Activated B cell treated with CpG ODN at 0.5 μM for 24 hours (primary cell): ENCODE data around the gene GNAL. TPM values are rescaled to one million over a fixed set of nuclear protein-coding genes. Genes with fewer than 3 reads are reported as not detected.
"Not testable (repeated sequence)": the region's sequence is repeated elsewhere in the genome, so short reads cannot be mapped to it uniquely, and the experiment has no call there.

Experiments
- ATAC-seq: fragments of 200-7000 bp; cut with Tn5 transposase; one replicate; pipeline ENCODE4 v1.10.0; 2021; ENCODE audit warnings: low read depth, mild to moderate bottlenecking, moderate library complexity
- CTCF ChIA-PET: fragments of 350-600 bp; sonication (Branson Sonifier 250); formaldehyde crosslinking; loops from one replicate; lab custom pipeline; 2021; ENCODE audit warnings: antibody characterized with exemption; lab: Charles Lee
- POLR2A ChIA-PET: fragments of 350-600 bp; sonication (Branson Sonifier 250); formaldehyde crosslinking; loops from one replicate; lab custom pipeline; 2021; ENCODE audit warnings: antibody characterized with exemption; lab: Charles Lee
- DNase-seq: peaks from one replicate; pipeline ENCODE4 v3.0.0; 2022
- H3K27ac Mint-ChIP-seq: one replicate; pipeline ENCODE4 v1.8.0; 2020; ENCODE audit warnings: mixed read lengths
- H3K27me3 Mint-ChIP-seq: one replicate; pipeline ENCODE4 v1.8.0; 2021; ENCODE audit warnings: mixed read lengths
- H3K36me3 Mint-ChIP-seq: one replicate; pipeline ENCODE4 v1.8.0; 2021; ENCODE audit warnings: low read depth, mixed read lengths
- H3K4me1 Mint-ChIP-seq: one replicate; pipeline ENCODE4 v1.8.0; 2021; ENCODE audit warnings: mixed read lengths
- H3K4me3 Mint-ChIP-seq: one replicate; pipeline ENCODE4 v1.8.0; 2020; ENCODE audit warnings: mild to moderate bottlenecking, mixed read lengths
- H3K9me3 Mint-ChIP-seq: one replicate; pipeline ENCODE4 v1.8.0; 2020; ENCODE audit warnings: mixed read lengths
- intact Hi-C: fragments of 100-400 bp; cut with micrococcal nuclease; formaldehyde crosslinking; loops from one replicate; pipeline ENCODE4 v1.15.1; 2024
- total RNA-seq: library from RNA; stranded (reverse); gene quantifications from 2 replicates; pipeline ENCODE4 v1.2.3, GENCODE V29; 2022
- TF ChIP-seq, protein P1 (sequence below): fragments of 200-600 bp; IDR thresholded peaks from one replicate; pipeline ENCODE4 v1.8.0; 2022; ENCODE audit warnings: antibody characterized with exemption, mild to moderate bottlenecking

The GNAL gene
- total RNA-seq, 1 donor from 2014 or later: not detected

DNA sequence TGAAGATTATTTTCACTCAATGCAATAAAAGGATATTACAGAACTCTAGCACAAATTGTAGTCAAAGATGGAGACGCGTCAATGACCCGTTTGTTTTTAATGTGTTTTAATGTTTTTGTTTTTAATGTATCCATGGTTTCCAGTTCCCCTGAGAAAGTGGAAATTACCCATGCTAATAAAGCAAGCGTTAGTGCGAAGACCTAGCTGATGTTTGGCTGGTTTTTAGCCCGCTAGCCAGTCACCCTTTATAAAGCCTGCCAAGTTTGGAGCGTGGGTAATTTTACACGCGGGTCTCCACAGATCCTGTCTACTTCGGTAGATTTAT, 161.7 kb downstream of the GNAL start:
- no peaks in the 10 kb centered on the region for H3K9me3 Mint-ChIP-seq
- TF ChIP-seq, protein P1, sequence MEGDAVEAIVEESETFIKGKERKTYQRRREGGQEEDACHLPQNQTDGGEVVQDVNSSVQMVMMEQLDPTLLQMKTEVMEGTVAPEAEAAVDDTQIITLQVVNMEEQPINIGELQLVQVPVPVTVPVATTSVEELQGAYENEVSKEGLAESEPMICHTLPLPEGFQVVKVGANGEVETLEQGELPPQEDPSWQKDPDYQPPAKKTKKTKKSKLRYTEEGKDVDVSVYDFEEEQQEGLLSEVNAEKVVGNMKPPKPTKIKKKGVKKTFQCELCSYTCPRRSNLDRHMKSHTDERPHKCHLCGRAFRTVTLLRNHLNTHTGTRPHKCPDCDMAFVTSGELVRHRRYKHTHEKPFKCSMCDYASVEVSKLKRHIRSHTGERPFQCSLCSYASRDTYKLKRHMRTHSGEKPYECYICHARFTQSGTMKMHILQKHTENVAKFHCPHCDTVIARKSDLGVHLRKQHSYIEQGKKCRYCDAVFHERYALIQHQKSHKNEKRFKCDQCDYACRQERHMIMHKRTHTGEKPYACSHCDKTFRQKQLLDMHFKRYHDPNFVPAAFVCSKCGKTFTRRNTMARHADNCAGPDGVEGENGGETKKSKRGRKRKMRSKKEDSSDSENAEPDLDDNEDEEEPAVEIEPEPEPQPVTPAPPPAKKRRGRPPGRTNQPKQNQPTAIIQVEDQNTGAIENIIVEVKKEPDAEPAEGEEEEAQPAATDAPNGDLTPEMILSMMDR: no peak
- ChIA-PET CTCF (interaction anchor here (1.6 kb wide), 1 partner anchor 87 kb away, joined by 5 read pairs; no protein-coding TSS in a partner anchor), POLR2A (interaction anchor here (0.9 to 2.1 kb wide), 6 partner anchors 31 to 526 kb away, joined by 3 to 12 read pairs (median 6); partner anchors contain the start of genes AFG3L2, IMPA2 and MPPE1)
- no peaks in the 10 kb centered on the region for H3K27me3 Mint-ChIP-seq
- DNase-seq (no peak), ATAC-seq (peak; percentile 38)
- peaks cover 52% of the 10 kb centered on the region for H3K4me1 Mint-ChIP-seq
- intact Hi-C loops: loop anchor here (1.0 to 10.0 kb wide), 13 partner anchors 33 to 1938 kb away; partner anchors contain the start of genes CEP192, IMPA2, MPPE1 and NAPG
- peak overlapping the region; percentile 100 for H3K4me3 Mint-ChIP-seq
- peaks cover 22% of the 10 kb centered on the region for H3K36me3 Mint-ChIP-seq
- H3K27ac Mint-ChIP-seq: peak overlapping the region; percentile 99

DNA sequence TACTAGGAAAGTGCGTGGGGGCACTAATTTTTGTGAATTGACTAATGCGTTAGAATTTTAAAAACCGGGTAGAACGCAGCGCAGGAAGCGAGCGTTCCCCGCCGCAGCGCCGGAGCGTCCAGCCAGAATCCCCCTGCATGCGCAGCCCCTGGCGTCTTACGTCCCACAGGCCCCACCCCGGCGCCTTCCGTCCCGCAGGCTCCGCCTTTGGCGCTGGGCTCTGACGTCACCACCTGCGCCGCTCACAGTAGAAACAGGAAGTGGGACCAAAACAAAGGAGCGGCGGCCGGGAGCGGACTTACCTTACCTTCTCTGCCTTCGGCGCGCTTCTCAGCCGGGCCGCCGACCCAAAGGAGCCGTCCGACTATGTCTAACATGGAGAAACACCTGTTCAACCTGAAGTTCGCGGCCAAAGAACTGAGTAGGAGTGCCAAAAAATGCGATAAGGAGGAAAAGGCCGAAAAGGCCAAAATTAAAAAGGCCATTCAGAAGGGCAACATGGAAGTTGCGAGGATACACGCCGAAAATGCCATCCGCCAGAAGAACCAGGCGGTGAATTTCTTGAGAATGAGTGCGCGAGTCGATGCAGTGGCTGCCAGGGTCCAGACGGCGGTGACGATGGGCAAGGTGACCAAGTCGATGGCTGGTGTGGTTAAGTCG, 162.2 kb downstream of the GNAL start, which contains the start of gene CHMP1B:
Gene CHMP1B (plus strand): TSS at position 268 of the 660 bp plus-strand sequence. CDS start 99 bp downstream, at position 367.
- DNase-seq (peak; percentile 98), ATAC-seq (peak; percentile 94)
- peak within 1 kb of the TSS; percentile 100 for H3K4me3 Mint-ChIP-seq
- H3K9me3 Mint-ChIP-seq: no peaks in the 10 kb centered on the region
- peak within 1 kb of the TSS; percentile 99 for H3K27ac Mint-ChIP-seq
- ChIA-PET CTCF (interaction anchor here (1.6 kb wide), 1 partner anchor 87 kb away, joined by 5 read pairs; no protein-coding TSS in a partner anchor), POLR2A (interaction anchor here (0.9 to 2.1 kb wide), 8 partner anchors 30 to 526 kb away, joined by 3 to 12 read pairs (median 6); partner anchors contain the start of genes AFG3L2, IMPA2 and MPPE1)
- H3K36me3 Mint-ChIP-seq: peaks cover 26% of the 10 kb centered on the region
- intact Hi-C loops: loop anchor here (1.0 to 10.0 kb wide), 13 partner anchors 32 to 1939 kb away; partner anchors contain the start of genes CEP192, IMPA2, MPPE1 and NAPG
- H3K27me3 Mint-ChIP-seq: no peaks in the 10 kb centered on the region
- TF ChIP-seq, protein P1: no peak
- H3K4me1 Mint-ChIP-seq: peaks cover 52% of the 10 kb centered on the region

DNA sequence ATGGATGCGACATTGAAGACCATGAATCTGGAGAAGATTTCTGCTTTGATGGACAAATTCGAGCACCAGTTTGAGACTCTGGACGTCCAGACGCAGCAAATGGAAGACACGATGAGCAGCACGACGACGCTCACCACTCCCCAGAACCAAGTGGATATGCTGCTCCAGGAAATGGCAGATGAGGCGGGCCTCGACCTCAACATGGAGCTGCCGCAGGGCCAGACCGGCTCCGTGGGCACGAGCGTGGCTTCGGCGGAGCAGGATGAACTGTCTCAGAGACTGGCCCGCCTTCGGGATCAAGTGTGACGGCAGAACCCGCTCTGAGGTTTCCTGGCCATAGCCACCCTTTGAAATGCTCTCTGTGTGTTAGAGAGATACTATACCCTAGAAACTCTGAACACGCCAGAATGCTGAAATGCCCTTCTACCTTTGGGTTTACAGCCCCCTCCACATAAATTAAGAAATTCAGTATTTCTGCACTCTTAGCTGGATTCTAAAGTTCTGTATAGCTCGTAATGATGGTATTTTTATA, 162.8 kb downstream of the GNAL start:
- ChIA-PET POLR2A (interaction anchor here (0.7 to 1.3 kb wide), 5 partner anchors 30 to 130 kb away, joined by 3 to 6 read pairs (median 3); partner anchors contain the start of genes IMPA2 and MPPE1), CTCF (no interaction called here)
- ATAC-seq: peak; percentile 26
- Mint-ChIP-seq H3K36me3 (peaks cover 26% of the 10 kb centered on the region), H3K27me3 (no peaks in the 10 kb centered on the region), H3K4me1 (peaks cover 52% of the 10 kb centered on the region), H3K4me3 (peak overlapping the region; percentile 100), H3K9me3 (no peaks in the 10 kb centered on the region), H3K27ac (peak overlapping the region; percentile 99)
- TF ChIP-seq, protein P1: no peak
- peak; percentile 29 for DNase-seq
- intact Hi-C loops: loop anchor here (1.0 to 10.0 kb wide), 13 partner anchors 31 to 1940 kb away; partner anchors contain the start of genes CEP192, IMPA2, MPPE1 and NAPG

DNA sequence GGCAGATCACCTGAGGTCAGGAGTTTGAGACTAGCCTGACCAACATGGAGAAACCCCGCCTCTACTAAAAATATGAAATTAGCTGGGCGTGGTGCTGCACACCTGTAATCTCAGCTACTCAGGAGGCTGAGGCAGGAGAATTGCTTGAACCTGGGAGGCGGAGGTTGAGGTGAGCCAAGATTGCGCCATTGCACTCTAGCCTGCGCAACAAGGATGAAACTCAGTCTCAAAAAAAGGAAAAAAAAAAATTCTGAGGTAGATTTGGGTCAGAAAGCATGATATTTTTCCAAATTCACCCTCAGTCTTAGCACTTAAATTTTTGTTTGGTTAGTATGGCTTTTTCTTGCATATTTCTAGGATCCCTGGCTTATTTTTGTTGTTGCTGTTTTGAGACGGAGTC, 165.5 kb downstream of the GNAL start:
- POLR2A ChIA-PET: not testable (repeated sequence)

DNA sequence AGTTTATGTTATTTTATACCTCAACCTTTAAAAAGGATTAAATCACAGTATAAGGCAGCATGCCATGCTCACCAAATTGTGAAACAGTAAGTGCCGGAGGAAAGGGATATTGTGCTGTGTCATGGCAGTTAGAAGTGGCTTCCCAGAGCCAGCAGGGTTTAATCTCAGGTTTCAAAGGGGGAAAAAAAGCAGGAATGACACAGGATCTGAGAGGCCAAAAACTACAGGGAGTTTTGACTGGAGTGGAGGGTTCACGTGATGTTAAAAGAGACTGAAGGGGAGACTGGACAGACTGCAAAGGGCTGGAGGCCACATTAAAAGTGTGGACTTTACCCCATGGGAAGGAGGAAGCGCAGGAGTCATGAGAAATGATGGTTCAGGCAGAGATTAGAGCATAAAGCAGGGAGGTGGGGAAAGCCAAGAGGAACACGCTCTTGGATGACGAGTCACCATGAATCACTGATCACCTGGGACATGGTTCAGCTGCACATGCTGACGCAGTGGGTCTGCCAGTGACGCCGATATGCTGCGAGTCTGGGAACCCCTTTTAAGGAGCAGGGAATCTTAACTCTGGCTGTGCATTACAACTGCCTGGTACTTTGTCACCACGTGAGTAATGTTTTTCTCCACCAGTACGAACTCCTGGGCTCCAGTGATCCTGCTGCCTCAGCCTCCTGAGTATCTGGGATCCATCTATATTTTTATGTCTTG, 168.3 kb downstream of the GNAL start:
- DNase-seq: no peak
- ATAC-seq: no peak
- no peak overlapping the region for H3K4me3 Mint-ChIP-seq
- peaks cover 16% of the 10 kb centered on the region for H3K36me3 Mint-ChIP-seq
- peaks cover 26% of the 10 kb centered on the region for H3K4me1 Mint-ChIP-seq
- no peaks in the 10 kb centered on the region for H3K9me3 Mint-ChIP-seq
- no peaks in the 10 kb centered on the region for H3K27me3 Mint-ChIP-seq
- intact Hi-C loops: loop anchor here (10.0 kb wide), 1 partner anchor 457 kb away; no protein-coding TSS in a partner anchor
- ChIA-PET CTCF (no interaction called here), POLR2A (no interaction called here)
- H3K27ac Mint-ChIP-seq: no peak overlapping the region
- TF ChIP-seq, protein P1: no peak

More for the DNA sequence above, 165.5 kb downstream of the GNAL start:
- H3K27me3 Mint-ChIP-seq, H3K4me3 Mint-ChIP-seq, H3K9me3 Mint-ChIP-seq, CTCF ChIA-PET, DNase-seq, ATAC-seq, H3K27ac Mint-ChIP-seq: not testable (repeated sequence)
- peaks cover 26% of the 10 kb centered on the region for H3K36me3 Mint-ChIP-seq
- H3K4me1 Mint-ChIP-seq: peaks cover 52% of the 10 kb centered on the region
- intact Hi-C loops: loop anchor here (5.0 to 10.0 kb wide), 6 partner anchors 183 to 1942 kb away; partner anchors contain the start of genes NAPG, PTPN2 and VAPA
